HepG2 (cell line): Measurements from ENCODE around the gene SMCO1.

Source experiments
- EZH2 ChIP-seq: conservative IDR thresholded peaks from 2 replicates; pipeline ENCODE4 v1.6.1; 2012; ENCODE audit warnings: mild to moderate bottlenecking, low read depth, low read length, moderate library complexity
- NFATC3 ChIP-seq: sonication (generic); formaldehyde crosslinking; IDR thresholded peaks from 2 replicates; pipeline ENCODE4 v1.5.1; 2020; ENCODE audit warnings: mild to moderate bottlenecking, missing genetic modification reagents
- NR2F1 ChIP-seq, 2 experiments: fragments of 450-650 bp in 1 of 2; formaldehyde crosslinking in 1 of 2; IDR thresholded peaks; 2 replicates each; pipeline versions ENCODE4 v1.5.0 to v1.6.1; 2016 to 2020; ENCODE audit warnings: mild to moderate bottlenecking in 1 of 2, missing compliant biosample characterization in 1 of 2, missing genetic modification reagents in 1 of 2, moderate library complexity in 1 of 2
- POLR2A ChIP-seq, 2 experiments: IDR thresholded peaks; 2 replicates each; pipeline ENCODE4 v1.6.1; 2011; ENCODE audit warnings: low read depth in 2 of 2, low read length in 2 of 2, mild to moderate bottlenecking in 1 of 2, moderate library complexity in 1 of 2; ENCODE audit not compliant: insufficient read depth in 1 of 2
- TOE1 ChIP-seq: sonication (generic); formaldehyde crosslinking; IDR thresholded peaks from 2 replicates; pipeline ENCODE4 v1.4.0; 2020; ENCODE audit warnings: mild to moderate bottlenecking, missing genetic modification reagents
- ZFP1 ChIP-seq: IDR thresholded peaks from 2 replicates; pipeline ENCODE4 v1.6.1; 2016
- ZNF274 ChIP-seq: sonication (generic); formaldehyde crosslinking; IDR thresholded peaks from 2 replicates; pipeline ENCODE4 v1.5.1; 2020; ENCODE audit warnings: mild to moderate bottlenecking, missing genetic modification reagents
- ZNF33B ChIP-seq: sonication (generic); formaldehyde crosslinking; IDR thresholded peaks from 2 replicates; pipeline ENCODE4 v1.5.1; 2020; ENCODE audit warnings: mild to moderate bottlenecking, missing genetic modification reagents
- ZNF431 ChIP-seq: sonication (generic); formaldehyde crosslinking; IDR thresholded peaks from 2 replicates; pipeline ENCODE4 v1.9.0; 2022; ENCODE audit warnings: missing genetic modification reagents, low read depth, mild to moderate bottlenecking, borderline replicate concordance
- ZNF839 ChIP-seq: sonication (generic); formaldehyde crosslinking; IDR thresholded peaks from 2 replicates; pipeline ENCODE4 v1.4.0; 2020; ENCODE audit warnings: missing genetic modification reagents, mild to moderate bottlenecking, borderline replicate concordance
- TF ChIP-seq, protein P1 (sequence below): sonication (generic); formaldehyde crosslinking; IDR thresholded peaks from 2 replicates; pipeline ENCODE4 v1.5.0; 2020; ENCODE audit warnings: mild to moderate bottlenecking, missing genetic modification reagents, moderate library complexity

- TF ChIP-seq ZNF274 (CRISPR knock-in tag) (no peak), ZFP1 (no peak), EZH2 (no peak), TOE1 (CRISPR knock-in tag) (no peak), NFATC3 (CRISPR knock-in tag) (no peak), NR2F1 (CRISPR knock-in tag; IDR thresholded peaks at IDR 0.05) (no peak), ZNF839 (no peak), POLR2A (IDR thresholded peaks at IDR 0.05; ENCODE audit: insufficient read depth in 1 of 2, low read depth in 2 of 2, low read length in 2 of 2) (no peak), ZNF33B (CRISPR knock-in tag) (no peak), ZNF431 (CRISPR knock-in tag) (no peak)
- TF ChIP-seq, protein P1, sequence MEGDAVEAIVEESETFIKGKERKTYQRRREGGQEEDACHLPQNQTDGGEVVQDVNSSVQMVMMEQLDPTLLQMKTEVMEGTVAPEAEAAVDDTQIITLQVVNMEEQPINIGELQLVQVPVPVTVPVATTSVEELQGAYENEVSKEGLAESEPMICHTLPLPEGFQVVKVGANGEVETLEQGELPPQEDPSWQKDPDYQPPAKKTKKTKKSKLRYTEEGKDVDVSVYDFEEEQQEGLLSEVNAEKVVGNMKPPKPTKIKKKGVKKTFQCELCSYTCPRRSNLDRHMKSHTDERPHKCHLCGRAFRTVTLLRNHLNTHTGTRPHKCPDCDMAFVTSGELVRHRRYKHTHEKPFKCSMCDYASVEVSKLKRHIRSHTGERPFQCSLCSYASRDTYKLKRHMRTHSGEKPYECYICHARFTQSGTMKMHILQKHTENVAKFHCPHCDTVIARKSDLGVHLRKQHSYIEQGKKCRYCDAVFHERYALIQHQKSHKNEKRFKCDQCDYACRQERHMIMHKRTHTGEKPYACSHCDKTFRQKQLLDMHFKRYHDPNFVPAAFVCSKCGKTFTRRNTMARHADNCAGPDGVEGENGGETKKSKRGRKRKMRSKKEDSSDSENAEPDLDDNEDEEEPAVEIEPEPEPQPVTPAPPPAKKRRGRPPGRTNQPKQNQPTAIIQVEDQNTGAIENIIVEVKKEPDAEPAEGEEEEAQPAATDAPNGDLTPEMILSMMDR (CRISPR knock-in tag): no peak
These were observed 43.3 kb upstream of the SMCO1 start for GRCh38 chr3:196558476-196558875.
